Measurements from ENCODE around the gene CPNE4.
"Not testable (repeated sequence)": the region's sequence is repeated elsewhere in the genome, so short reads cannot be mapped to it uniquely, and the experiment has no call there.

The CPNE4 gene

GRCh38 chr3:131972091-131972490 is 62.7 kb downstream of the CPNE4 start:
- H3K27ac ChIP-seq, result no peak overlapping the region
- DNase-seq (ENCODE audit: low read depth, low spot score), result no peak

- not testable (repeated sequence) for DNase-seq (ENCODE audit: low read depth, low spot score); H3K27ac ChIP-seq
Observed at GRCh38 chr3:131963442-131963841, 71.4 kb downstream of the CPNE4 start.

GRCh38 chr3:131962982-131963381 is 71.8 kb downstream of the CPNE4 start:
- DNase-seq (ENCODE audit: low read depth, low spot score), result no peak
- H3K27ac ChIP-seq, result no peak overlapping the region

- no peak overlapping the region for H3K27ac ChIP-seq
- DNase-seq (ENCODE audit: low read depth, low spot score), result no peak
Observed at GRCh38 chr3:131960324-131960723, 74.5 kb downstream of the CPNE4 start.

- H3K27ac ChIP-seq, result no peak overlapping the region
- no peak for DNase-seq (ENCODE audit: low read depth, low spot score)
Observed at GRCh38 chr3:131957980-131958379, 76.8 kb downstream of the CPNE4 start.

- no peak for DNase-seq (ENCODE audit: low read depth, low spot score)
- no peak overlapping the region for H3K27ac ChIP-seq
Observed at GRCh38 chr3:131957511-131957910, 77.3 kb downstream of the CPNE4 start.

GRCh38 chr3:131948806-131949205 is 86.0 kb downstream of the CPNE4 start:
- no peak for DNase-seq (ENCODE audit: low read depth, low spot score)
- no peak overlapping the region for H3K27ac ChIP-seq

- no peak overlapping the region for H3K27ac ChIP-seq
- DNase-seq (ENCODE audit: low read depth, low spot score), result no peak
Observed at GRCh38 chr3:131944676-131945075, 90.1 kb downstream of the CPNE4 start.

- no peak for DNase-seq (ENCODE audit: low read depth, low spot score)
- H3K27ac ChIP-seq, result no peak overlapping the region
Observed at GRCh38 chr3:131933665-131934064, 101.1 kb downstream of the CPNE4 start.

- H3K27ac ChIP-seq, result no peak overlapping the region
Observed at GRCh38 chr3:131928593-131928992, 106.2 kb downstream of the CPNE4 start.

GRCh38 chr3:131925571-131925970 is 109.2 kb downstream of the CPNE4 start:
- DNase-seq (ENCODE audit: low read depth, low spot score), result no peak

More at GRCh38 chr3:131928593-131928992, 106.2 kb downstream of the CPNE4 start:
- DNase-seq (ENCODE audit: low read depth, low spot score), result no peak

GRCh38 chr3:131922356-131922755 is 112.5 kb downstream of the CPNE4 start:
- no peak overlapping the region for H3K27ac ChIP-seq
- no peak for DNase-seq (ENCODE audit: low read depth, low spot score)

More at GRCh38 chr3:131925571-131925970, 109.2 kb downstream of the CPNE4 start:
- no peak overlapping the region for H3K27ac ChIP-seq

- no peak overlapping the region for H3K27ac ChIP-seq
- DNase-seq (ENCODE audit: low read depth, low spot score), result no peak
Observed at GRCh38 chr3:131917006-131917405, 117.8 kb downstream of the CPNE4 start.

- no peak for DNase-seq (ENCODE audit: low read depth, low spot score)
- no peak overlapping the region for H3K27ac ChIP-seq
Observed at GRCh38 chr3:131914090-131914691, 120.6 kb downstream of the CPNE4 start.

- H3K27ac ChIP-seq, result no peak overlapping the region
- DNase-seq (ENCODE audit: low read depth, low spot score), result no peak
Observed at GRCh38 chr3:131912255-131912654, 122.6 kb downstream of the CPNE4 start.

GRCh38 chr3:131907796-131908195 is 127.0 kb downstream of the CPNE4 start:
- no peak overlapping the region for H3K27ac ChIP-seq
- no peak for DNase-seq (ENCODE audit: low read depth, low spot score)

GRCh38 chr3:131903988-131904415 is 130.8 kb downstream of the CPNE4 start:
- no peak overlapping the region for H3K27ac ChIP-seq
- peak; percentile 54 for DNase-seq (ENCODE audit: low read depth, low spot score)

- DNase-seq (ENCODE audit: low read depth, low spot score), result no peak
- H3K27ac ChIP-seq, result no peak overlapping the region
Observed at GRCh38 chr3:131901686-131902085, 133.1 kb downstream of the CPNE4 start.

- H3K27ac ChIP-seq, result no peak overlapping the region
- DNase-seq (ENCODE audit: low read depth, low spot score), result no peak
Observed at GRCh38 chr3:131900891-131901290, 133.9 kb downstream of the CPNE4 start.

GRCh38 chr3:131899021-131899420 is 135.8 kb downstream of the CPNE4 start:
- no peak overlapping the region for H3K27ac ChIP-seq
- DNase-seq (ENCODE audit: low read depth, low spot score), result no peak

GRCh38 chr3:131898346-131898745 is 136.5 kb downstream of the CPNE4 start:
- no peak for DNase-seq (ENCODE audit: low read depth, low spot score)
- H3K27ac ChIP-seq, result no peak overlapping the region

GRCh38 chr3:131896285-131896684 is 138.5 kb downstream of the CPNE4 start:
- DNase-seq (ENCODE audit: low read depth, low spot score), result no peak
- no peak overlapping the region for H3K27ac ChIP-seq
